ENCODE measurements around the gene IRF7.

IRF7 gene

GRCh38 chr11:587978-588380, 27.8 kb downstream of the IRF7 start:
- ChIA-PET POLR2A (no interaction called here), CTCF (no interaction called here)
- TF ChIP-seq CTCF (IDR thresholded peaks at IDR 0.05; ENCODE audit: insufficient read depth, low read length, missing control alignments), result no peak
- no peak overlapping the region for H3K4me3 ChIP-seq (ENCODE audit: low read depth, low read length)
- no peak for DNase-seq (ENCODE audit: low read depth, low spot score)

- no peak overlapping the region for H3K4me3 ChIP-seq (ENCODE audit: low read depth, low read length)
- POLR2A ChIA-PET, result no interaction called here
- no peak for DNase-seq (ENCODE audit: low read depth, low spot score)
- CTCF ChIA-PET, result no interaction called here
- TF ChIP-seq CTCF (IDR thresholded peaks at IDR 0.05; ENCODE audit: insufficient read depth, low read length, missing control alignments), result no peak
These were observed 28.2 kb downstream of the IRF7 start for GRCh38 chr11:587546-587945.

- no peak overlapping the region for H3K4me3 ChIP-seq (ENCODE audit: low read depth, low read length)
- CTCF ChIA-PET, result no interaction called here
- POLR2A ChIA-PET, result no interaction called here
- no peak for TF ChIP-seq CTCF (IDR thresholded peaks at IDR 0.05; ENCODE audit: insufficient read depth, low read length, missing control alignments)
- DNase-seq (ENCODE audit: low read depth, low spot score), result no peak
These were observed 29.1 kb downstream of the IRF7 start for GRCh38 chr11:586376-587316.

GRCh38 chr11:584287-584686, 31.5 kb downstream of the IRF7 start:
- no peak for TF ChIP-seq CTCF (IDR thresholded peaks at IDR 0.05; ENCODE audit: insufficient read depth, low read length, missing control alignments)
- CTCF ChIA-PET, result no interaction called here
- DNase-seq (ENCODE audit: low read depth, low spot score), result no peak
- no peak overlapping the region for H3K4me3 ChIP-seq (ENCODE audit: low read depth, low read length)
- POLR2A ChIA-PET, result no interaction called here

GRCh38 chr11:581752-582151, 34.0 kb downstream of the IRF7 start:
- no peak for DNase-seq (ENCODE audit: low read depth, low spot score)
- CTCF ChIA-PET, result no interaction called here
- no peak for TF ChIP-seq CTCF (IDR thresholded peaks at IDR 0.05; ENCODE audit: insufficient read depth, low read length, missing control alignments)
- no peak overlapping the region for H3K4me3 ChIP-seq (ENCODE audit: low read depth, low read length)
- POLR2A ChIA-PET, result no interaction called here

- CTCF ChIA-PET, result no interaction called here
- POLR2A ChIA-PET, result no interaction called here
- no peak for DNase-seq (ENCODE audit: low read depth, low spot score)
- no peak for TF ChIP-seq CTCF (IDR thresholded peaks at IDR 0.05; ENCODE audit: insufficient read depth, low read length, missing control alignments)
- no peak overlapping the region for H3K4me3 ChIP-seq (ENCODE audit: low read depth, low read length)
These were observed 34.4 kb downstream of the IRF7 start for GRCh38 chr11:581342-581741.
